ENCODE data around the gene BCAP31.
"Not testable (repeated sequence)": the region's sequence is repeated elsewhere in the genome, so short reads cannot be mapped to it uniquely, and the experiment has no call there.

BCAP31 gene

GRCh38 chrX:153693216-153694086 is 30.7 kb downstream of the BCAP31 start:
- no peak for DNase-seq (ENCODE audit: low read depth)

DNA sequence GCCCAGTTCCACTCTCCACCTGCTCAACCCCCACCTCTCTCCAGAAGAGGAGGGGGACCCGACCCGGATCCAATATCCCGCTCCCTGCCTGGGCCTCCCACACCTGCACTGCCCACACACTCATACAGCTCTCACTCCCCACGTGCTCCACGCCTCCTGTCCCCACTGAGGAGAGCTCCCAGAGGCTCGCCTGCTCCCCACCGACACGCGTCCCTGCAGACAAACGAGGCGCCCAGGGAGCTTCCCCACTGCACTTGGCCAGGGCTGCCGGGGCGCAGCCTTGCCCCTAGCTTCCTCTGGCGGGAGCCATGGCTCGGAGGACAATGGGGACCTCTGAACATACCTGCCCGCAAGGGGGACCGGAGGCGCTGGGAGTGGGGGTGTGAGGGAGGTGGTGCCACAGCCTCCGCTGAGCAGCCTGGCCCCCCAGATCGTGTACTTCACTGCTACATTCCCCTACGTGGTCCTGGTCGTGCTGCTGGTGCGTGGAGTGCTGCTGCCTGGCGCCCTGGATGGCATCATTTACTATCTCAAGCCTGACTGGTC is 31.5 kb downstream of the BCAP31 start:
- no peak for DNase-seq (ENCODE audit: low read depth)

- no peak for DNase-seq (ENCODE audit: low read depth)
Observed at GRCh38 chrX:153692003-153692402, 32.2 kb downstream of the BCAP31 start.

DNA sequence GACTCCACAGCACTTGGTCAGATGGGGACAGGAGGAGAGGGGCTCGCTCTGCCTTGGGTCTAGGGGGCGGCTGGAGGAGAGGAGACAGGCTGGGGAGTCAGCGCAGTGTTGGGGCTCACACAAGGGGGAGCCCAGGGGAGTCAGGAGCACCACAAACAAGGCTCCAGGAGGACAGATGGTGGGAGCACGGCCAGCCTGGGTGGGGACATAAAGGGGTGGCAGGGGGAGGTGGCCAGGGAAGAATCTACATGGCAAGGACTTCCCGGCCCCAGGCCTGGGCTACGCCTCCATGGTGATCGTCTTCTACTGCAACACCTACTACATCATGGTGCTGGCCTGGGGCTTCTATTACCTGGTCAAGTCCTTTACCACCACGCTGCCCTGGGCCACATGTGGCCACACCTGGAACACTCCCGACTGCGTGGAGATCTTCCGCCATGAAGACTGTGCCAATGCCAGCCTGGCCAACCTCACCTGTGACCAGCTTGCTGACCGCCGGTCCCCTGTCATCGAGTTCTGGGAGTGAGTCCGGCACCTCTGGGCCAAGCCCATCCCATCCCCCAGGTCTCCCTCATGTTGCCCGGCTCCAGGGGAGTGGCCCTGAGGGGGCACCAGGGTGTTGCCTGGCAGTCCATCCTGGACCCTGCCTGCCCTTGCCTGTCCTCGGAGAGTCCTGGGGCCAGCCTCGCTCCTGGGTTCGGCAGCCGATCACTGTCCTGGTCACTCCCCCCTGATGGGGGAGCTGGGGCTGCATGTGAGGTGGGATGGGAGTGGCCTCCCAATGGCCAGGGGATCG is 33.0 kb downstream of the BCAP31 start:
- not testable (repeated sequence) for DNase-seq (ENCODE audit: low read depth)

DNA sequence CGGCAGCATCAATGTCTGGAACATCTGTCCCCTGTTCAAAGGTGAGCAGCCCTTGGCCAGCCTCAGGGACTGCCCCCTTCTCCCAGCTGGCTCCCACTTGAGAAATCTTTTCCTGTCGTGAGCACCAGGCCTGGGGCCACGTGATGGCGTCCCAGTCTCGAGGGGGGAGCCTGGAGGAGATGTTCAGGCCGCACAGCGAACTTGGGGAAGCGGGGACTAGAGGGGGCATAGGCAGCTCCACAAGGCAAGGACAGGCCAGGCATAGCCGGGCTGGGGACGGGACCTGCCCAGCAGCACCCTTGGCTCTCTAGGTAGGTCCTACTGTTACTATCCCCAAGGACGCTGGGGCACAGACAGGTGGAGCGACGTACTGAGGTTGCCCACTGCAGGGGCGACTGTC is 33.7 kb downstream of the BCAP31 start:
- no peak for DNase-seq (ENCODE audit: low read depth)

DNA sequence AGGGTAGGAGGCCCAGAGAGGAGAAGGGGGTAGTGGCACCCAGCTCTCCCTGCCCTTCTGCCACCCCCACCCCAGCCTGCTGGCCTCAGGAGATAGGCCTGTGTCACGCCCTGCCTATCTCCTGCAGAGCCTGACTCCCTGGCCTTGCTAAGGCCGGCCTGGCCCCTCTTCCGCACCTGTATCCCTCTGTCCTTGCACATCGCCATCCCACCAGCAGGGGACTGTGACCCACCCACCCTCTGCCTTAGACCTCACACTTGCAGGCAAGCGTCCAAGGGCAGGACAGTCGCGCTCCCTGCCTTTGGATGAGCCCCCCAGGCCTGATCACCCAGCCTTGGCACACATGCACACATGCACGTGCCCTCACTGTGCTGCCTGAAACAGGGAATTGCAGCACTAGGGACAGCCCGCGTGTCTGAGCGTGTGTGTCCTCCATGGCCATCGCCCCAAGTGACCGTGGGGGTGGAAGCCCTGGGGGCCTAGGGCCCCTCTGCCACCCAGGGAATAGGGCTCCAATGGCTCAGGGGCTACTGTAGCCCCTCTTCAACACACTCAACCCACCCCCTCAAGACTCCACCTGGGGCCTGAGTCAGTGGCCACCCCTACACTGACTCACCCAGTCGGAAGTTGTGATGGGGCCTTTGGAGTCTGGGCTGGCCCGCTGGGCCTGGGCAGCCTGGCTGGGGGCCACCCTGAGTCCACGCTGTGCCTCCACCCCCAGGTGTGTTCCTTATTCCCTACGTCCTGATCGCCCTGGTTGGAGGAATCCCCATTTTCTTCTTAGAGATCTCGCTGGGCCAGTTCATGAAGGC is 34.3 kb downstream of the BCAP31 start:
- no peak for DNase-seq (ENCODE audit: low read depth)

DNA sequence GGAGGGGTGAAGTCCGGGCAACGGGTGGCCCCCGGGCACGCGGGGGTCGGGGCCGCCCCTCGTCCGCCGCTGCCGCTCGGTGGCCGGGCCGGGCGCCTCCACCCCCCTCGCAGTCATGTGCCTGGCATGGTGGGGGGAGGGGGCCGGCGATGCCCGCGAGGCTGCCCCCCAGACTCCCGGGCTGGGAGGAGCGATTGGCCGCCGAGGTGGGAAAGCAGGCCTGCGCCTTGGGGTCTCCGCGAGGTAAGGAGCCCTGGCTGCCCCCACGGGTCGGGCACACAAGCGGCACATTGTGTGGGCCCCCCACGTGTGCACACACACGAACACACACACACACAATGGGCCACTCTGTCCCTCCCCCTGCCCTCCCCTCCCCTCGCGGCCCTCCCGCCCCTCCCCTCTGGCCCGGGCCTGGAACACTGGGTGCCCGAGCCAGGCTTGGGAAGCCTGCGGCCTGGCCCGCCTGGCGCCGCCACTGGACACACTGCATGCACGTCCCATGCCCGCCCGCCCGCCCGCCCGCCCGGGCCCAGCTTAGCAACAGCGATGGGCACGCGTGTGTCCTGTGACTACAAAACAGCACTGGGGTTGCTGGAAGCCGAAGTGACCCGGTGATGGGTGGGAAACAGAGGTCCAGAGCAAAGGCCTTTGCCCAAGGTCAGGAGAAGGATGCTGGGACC is 35.1 kb downstream of the BCAP31 start:
- DNase-seq (ENCODE audit: low read depth) = no peak

GRCh38 chrX:153688506-153688905 is 35.7 kb downstream of the BCAP31 start:
- DNase-seq (ENCODE audit: low read depth) = no peak

DNA sequence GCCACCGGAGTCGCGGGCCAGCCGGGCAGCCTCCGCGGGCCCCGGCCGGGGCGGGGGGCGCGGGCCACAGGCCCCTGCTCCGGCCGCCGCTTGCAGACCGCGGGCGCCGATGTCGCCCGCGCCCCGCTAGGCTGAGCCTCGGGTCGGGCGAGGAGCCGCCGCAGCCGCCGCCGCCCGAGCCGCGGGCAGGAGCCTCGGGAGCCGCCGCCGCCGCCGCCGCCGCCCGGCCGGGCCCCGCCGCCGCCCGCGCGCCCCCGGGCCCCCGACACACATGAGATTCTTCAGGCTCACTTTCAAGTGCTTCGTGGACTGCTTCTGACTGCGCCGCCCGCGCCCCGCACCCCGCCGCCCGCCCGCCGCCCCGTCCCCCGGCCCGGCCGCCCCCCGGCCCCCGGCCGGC is 36.1 kb downstream of the BCAP31 start:
- no peak for DNase-seq (ENCODE audit: low read depth)

DNA sequence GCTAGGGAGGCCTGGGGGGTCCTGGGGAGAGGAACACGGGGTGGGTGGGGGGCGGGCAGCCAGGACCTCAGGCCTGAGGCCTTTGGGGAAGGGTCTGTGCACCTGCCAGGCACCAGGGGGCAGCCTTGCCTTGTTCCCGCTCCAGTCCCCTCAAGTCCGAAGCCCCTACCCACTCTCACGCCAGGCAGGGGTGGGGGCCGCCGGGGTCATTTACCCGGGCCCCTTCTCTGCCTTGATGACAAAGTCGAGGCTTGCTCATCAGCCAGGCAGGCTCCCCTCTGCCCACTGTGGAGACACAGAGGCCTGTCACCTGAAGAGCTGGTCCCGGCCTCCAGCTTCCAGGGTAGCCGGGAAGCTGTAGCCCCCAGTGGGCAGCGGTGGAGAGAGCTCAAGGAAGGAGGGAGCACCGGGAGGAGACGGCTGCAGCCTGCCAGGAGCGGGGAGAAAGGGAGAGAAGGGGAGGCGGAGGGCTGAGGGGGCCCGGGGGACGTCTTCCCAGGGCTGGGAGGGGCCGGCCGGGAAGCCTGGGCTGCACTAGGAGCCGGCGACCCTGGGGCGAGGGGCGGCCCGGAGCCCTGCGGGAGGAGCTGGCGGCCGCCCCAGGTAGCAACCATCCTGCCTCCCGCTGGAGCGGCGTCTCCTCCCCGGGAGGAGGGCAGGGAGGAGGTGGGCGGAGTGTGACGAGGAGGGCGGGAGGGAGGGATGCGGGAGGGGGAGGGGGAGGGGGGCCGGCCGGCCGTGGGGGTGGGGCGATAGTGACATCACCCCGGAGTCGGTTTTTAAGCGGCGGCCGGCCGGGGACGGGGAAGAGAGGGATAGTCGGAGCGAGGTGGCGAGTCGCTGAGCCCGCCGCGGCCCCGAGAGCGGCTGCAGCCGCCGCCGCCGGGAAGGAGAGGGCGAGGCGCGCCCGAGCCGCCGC is 36.8 kb downstream of the BCAP31 start, which contains the start of gene SLC6A8:
TSS of gene SLC6A8 (plus strand) at position 806 of the 919 bp plus-strand sequence. CDS start 649 bp downstream, outside the sequence.
- DNase-seq (ENCODE audit: low read depth) = peak; percentile 14

GRCh38 chrX:153686711-153687110 is 37.5 kb downstream of the BCAP31 start:
- no peak for DNase-seq (ENCODE audit: low read depth)

DNA sequence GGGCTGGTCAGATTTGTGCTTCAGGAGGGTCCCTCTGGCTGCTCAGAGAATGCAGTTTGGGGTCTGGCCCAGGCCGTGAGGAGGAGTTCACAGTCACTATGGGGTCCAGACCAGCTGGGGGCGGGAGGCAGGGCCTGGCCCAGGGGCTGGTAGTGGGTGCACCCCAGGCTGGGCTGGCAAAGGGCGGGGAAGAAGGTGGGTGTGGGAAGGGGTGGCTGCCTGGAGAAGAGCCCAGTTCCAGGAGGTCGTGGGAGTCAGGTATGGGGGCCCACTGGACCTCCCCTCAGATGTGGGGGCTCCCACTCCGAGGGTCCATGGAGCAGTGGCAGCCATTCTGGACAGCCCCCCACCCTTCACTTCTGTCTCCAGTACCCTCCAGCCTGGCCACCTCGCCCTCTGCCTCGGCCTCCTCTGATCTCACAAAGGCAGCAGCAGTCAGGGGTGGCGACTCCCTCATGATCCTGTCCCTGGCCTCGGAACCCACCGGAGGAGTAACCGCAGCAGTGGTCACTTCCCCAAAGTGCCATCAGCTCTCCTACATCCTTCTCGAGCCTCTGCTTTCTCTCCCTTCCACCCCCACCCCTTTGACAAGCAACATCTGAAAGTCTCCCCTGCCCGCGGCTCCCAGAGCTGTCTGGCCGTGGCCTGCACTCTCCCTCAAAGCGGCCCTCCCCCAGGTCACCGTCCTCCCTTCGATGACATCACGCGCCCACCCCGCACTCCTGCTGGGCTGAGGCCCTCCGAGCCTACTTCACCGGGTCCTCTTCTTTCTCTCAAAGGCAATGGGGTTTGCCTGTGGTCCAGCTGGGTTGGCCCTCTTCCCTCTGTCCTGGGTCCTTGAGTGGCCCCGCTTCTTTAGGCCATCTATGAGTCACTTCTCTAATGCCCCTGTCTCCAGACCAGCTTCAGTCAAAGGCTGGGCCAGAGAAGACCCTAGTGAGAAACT is 38.2 kb downstream of the BCAP31 start:
- no peak for DNase-seq (ENCODE audit: low read depth)

DNA sequence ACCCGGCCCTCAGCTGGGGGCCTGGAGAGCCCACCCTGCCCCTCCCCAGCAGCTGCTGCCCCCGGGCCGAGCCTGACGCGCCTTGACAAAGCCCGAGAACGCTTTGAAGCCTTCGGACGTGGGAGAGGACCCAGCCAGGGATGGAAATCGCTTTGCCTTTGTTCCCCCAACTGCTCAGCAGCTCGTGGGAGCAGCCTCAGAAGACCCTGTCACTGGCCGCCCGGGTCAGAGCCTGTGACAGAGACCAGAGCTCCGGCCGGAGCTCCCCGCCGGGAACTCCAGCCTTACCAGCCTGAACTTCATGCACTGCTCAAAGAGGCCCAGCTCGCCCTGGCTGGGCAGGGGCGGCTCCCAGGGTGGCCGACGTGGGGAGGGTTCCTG is 39.0 kb downstream of the BCAP31 start:
- no peak for DNase-seq (ENCODE audit: low read depth)

DNA sequence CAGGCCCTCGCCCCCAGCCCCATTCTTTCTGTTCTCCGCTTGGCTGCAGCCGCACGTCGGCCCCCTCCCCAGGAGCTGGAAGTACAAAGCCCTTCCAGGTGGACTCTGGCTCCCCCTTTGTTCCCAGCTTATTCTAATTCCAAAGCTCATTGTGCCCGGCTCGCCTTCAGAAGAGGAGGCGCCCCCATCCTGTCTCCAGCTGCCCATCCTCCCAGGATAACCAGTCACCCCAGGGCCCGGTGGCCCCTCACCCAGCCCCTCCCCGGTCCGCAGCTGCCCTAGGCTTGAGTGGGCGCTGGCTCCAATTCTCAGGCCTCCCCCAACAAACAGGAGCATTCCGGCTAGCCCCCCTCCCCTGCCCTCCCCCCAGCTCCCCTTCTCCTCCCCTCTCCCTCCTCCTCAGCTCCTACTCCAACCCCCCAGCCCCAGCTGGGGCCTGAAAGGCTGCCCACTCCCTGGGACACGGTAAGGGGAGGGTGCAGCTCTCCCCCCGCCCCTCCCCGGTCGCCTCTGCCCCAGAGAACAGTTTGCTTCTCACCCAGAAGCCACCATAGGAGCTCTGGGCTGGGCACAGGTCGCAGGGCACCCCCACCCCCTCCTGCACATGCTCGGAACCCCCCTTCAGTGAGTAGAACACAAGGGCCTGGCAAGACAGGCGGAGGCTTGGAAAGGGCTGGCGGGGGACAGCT is 39.6 kb downstream of the BCAP31 start:
- DNase-seq (ENCODE audit: low read depth) = no peak

GRCh38 chrX:153683486-153683885 is 40.7 kb downstream of the BCAP31 start:
- not testable (repeated sequence) for DNase-seq (ENCODE audit: low read depth)

- no peak for DNase-seq (ENCODE audit: low read depth)
Observed at GRCh38 chrX:153681175-153681574, 43.0 kb downstream of the BCAP31 start.

DNA sequence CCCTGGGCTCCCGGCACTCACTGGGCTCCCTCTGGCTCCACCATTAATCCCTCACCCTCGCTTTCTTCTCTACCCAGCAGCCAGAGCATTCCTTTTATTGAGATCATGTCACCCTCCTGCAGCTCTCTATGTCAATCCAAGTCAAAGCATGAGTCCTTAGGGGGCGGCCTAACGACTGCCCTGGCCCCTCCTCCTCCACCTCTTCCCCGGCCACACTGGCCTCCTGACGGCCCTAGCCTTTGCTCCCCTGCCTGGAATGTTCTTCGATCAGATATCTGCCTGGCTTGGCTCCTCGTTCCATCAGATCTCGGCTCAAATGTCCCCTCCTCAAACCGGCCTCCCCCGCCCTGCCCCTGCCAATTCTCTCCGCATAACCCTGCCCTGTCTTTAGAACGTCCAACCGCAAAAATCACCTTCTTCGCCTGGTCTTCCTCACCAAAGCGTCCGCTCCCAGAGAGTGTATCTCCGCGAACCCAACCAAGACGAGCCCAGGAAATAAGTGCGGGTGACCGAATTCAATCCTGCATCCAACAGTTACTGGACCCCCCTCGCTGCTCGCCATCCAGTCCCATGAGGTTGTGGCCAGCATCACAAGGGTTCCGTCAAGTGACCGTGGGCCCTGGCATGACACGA is 49.9 kb downstream of the BCAP31 start:
- DNase-seq (ENCODE audit: low read depth) = no peak

Measured in activated T-cell treated with anti-CD3 and anti-CD28 coated beads for 24 hours (primary cell).